HK-2 (cell line): Measurements from ENCODE around the gene SYNDIG1.
"Not testable (repeated sequence)": the region's sequence is repeated elsewhere in the genome, so short reads cannot be mapped to it uniquely, and the experiment has no call there.

Experiments used
- DNase-seq: peaks from one replicate; pipeline ENCODE4 v3.0.0-alpha.2; 2018; ENCODE audit not compliant: unreplicated experiment

SYNDIG1 gene

DNA sequence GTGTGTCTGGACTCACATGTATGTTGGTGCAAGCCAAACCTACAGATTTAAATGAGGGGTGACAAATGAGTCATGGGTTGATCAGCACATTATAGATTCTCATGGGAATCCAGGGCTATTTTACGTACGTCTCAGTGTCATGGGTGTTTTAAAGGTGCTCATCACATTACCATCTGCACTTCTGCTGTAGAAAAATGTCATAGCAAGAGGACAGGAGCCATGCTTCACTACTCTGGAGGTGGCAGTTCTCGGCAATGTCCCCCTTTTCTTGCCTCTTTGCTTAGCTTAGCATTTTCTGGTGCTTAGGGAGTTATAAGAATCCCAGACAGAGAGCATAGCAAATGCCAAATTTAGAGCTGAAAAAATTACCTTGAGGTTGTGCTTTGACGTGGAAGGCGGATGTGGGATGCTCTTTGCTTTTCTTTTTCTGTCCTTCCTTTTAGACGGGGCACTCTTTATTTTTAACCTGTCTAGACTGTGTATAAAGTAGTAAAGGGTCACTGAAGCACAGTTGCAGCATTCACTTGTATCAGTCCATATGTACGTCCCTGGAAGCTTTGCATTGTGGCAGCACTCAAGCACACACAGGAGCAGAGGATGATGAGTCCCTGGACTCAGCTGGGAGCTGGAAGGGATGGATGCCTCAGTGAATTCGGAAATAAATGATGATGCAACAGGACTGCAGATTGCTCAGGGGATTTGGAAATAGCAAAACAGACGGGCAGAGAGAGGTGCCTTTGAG is 139.7 kb downstream of the SYNDIG1 start:
- DNase-seq, result no peak

DNA sequence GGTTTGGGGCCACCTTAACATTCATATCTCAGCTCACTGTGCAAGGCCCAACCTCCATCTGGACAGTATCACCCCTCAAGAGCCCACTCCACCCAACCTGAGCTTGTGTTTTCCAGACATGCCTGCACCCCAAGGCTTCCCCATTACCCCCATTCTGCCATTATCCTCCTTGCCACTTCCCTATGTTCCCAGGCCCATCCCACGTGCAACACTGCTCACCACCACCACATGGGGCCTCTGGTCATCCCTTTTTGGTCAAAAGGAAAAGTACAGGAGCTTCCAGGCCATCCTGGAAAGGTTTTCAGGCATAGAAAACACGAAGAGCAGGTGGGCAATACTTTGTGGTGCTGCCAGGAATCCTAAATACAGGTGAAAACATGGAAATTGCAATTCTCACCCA is 140.3 kb downstream of the SYNDIG1 start:
- DNase-seq, result no peak

DNA sequence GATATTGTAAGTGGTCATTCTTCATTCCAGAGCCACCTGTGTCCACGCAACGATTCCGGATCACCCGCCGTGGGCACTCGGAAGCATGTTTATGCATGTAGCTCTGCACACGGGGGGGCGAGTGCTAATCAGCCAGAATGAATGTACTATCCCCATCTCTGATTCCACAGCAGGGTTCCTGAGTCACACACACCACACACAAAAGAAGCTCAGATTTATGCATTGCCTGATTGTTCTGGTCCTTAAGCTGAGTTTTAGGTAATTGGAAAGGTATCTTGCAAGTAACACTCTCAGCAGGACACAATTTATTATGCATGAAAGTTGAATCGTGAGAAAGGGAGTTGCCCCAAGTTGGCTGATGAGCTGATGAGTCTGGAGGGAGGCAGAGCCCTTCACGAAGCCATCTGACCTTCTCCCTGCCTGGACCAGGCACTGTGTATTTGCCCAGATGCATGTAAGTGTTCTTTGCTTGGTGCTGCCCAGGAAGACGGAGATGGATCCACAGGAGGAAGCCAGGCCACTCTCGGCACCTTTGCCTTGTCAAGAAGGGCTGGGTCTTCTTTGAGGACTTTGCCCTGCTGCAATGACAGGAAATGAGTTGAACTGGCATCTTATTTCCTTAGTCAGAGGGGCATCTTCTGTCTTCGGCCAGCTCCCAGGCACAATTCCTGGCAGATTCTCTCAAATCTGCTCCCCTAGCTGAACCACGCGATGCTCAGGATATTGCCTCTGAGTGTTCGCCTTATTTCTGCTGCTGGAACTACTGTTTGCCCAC is 141.1 kb downstream of the SYNDIG1 start:
- DNase-seq, result no peak

DNA sequence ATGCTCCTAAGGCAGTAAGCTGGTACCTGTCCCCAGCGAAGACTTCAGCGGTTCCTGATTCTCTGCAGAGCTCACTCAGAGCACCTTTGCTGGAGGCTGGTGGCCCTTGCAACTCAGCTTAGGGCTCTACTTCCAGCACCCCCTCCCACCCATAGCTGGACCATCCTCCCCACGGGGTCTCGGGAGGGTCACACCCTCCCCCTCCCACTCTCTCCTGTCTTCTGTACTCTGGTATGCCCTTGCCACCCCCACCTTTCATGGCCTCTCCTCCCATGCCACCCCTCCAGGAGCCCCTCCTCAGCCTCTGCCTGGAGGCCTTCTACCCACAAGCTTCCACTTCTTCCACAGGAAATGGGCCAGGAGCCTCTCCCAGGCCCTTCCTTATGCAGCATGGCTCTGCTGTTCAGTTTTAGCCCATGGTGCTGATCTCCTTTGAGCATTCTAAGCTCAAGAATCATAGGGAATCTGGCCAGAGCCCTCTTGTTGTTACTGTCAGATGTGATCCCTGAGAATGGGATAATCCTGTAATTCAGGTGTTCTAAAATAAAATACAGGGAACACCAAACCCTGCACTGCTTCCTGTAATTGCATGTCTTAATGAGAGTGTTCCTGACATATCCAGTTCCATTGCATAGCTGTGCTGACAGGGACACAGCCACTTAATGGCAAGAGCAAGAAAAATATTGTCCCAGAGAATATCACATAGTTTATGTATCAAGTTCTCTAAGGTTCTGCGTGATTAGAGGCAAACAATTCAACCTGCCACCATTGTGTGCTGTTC is 142.1 kb downstream of the SYNDIG1 start:
- DNase-seq, result no peak

DNA sequence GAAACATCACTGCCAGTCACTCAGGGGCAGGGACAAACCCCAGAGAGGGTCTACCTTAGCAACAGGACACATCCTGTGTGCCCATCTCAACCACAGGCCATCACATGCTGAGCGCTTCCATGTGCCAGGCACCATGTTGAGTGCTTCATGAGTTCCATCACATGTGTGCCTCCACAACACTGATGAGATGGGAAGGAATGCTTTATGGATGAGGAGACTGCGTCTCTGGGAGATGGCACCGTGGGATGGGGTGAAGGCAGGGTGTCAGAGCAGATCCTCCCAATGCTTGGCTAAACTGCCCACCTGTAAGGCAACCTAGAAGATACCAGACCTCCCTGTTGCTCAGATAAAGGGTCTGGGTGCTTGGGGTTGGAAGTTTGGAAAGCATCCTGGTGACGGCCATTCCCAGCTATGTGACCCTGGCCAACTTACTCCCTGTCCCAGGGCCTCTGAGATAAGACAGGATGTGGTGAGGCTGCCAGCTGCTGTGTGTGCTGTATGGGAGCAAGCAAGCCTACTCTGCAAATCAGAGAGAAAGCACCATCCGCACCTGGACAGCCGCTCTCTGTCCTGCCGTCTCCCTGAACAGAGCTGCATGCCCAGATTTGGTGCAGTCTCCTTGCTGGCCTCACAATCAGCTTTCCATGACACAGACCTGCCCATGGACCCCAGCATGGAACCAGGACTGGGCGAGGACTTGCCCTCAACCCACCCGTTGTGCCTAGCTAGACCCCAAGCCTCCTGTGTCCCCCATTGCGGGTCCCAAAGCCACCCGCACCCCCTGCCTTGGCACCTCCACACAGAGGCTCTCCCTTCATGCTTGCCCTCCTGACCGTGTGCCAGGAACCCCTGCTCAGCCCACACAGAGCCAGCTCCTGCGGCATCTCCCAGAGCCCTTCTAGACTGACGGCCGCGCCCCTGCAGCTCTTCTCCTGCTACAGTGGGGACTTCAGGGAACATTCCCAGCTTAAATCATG is 143.7 kb downstream of the SYNDIG1 start:
- DNase-seq, result no peak

DNA sequence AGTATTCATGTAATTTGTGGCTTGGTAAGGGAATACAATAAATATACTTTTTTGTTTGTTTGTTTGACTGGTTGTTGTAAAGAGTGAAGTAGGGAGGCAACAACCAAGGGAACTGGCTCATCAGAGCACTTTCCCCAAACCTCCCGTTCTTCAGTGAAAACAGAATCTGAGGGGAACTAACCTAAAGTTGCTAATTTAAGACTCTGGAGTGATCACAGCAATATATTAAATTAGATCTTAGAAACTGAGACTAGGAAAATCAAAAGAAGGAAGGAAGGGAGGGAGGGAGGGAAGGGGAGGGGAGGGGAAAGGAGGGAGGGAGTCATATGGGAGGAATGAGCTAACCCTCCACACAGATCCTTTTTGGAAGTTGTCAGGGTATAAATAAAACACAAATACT is 144.9 kb downstream of the SYNDIG1 start:
- DNase-seq, result no peak

DNA sequence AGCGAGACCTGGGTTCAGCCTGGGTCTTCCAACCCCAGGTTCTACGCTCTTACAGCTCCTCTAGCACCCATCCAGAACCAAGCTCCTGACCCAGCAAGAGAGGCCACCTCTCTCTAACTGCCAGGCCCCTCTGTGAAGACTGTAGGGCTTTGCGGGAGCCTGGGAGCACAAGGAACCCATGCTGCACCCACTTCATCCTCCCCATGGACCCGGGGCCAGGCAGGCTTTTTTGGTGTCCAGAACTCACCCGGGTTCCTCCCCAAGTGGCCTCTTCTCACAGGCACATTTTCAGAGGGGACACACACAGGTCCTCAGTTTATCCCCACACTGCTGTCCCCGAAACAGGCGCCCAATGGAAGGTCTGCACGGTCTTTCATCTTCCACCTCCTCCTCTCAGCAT is 145.9 kb downstream of the SYNDIG1 start:
- DNase-seq, result no peak

DNA sequence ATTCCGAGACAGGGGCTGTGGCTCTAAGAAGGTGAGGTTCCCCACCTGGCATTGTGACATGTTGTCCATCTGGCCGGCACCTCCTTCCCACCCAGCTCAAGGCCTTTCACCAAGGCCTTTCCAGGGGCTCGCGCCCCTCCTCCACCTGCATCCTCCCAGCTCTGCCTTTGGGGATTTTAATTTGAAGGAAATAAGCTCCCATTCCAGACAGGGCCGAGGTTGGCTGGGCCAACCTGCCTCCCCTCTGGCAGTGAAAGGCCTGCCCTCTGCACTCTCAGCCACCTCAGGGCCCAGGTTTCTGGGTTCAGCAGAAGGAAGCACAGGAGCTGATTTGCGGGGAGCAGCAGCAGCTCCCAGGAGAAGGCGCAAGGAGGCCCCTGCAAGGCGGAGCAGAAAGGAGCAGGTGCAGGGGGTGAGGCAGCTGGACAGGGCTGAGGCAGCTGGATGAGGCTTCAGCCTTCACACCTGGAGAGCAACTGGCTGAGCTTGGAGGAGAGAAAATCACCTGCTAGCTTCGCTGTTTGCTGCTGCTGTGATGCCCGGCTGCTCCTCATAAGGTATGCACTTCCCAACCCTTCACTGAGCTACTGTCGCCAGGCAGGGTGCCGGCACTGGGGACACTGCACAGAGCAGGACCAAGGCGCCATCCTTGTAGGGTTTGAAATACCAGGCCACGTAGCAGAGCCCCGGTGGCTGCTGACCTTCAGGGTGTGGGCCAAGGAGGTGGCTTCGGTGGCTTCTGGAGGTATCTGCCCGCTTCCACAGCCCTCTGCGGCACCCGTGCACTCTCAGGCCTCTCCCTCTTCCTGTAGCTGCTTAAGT is 147.0 kb downstream of the SYNDIG1 start:
- no peak for DNase-seq

DNA sequence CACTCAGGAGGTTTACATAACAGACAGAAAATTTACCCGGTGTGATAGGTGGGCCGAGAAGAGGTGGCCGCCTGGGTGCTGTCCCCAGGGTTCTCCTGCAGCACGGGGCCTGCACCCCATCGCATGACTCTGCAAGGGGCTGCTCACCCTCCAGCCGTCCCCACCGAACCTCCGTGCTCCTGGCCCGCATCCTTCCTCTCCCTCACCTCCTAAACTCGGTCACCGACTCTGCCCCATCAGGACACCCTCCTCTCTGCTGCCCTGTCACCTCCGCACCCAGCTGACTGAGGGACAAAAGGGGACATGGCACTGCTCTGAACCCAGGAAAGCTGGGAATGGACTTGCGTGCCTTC is 147.6 kb downstream of the SYNDIG1 start:
- DNase-seq, result no peak

DNA sequence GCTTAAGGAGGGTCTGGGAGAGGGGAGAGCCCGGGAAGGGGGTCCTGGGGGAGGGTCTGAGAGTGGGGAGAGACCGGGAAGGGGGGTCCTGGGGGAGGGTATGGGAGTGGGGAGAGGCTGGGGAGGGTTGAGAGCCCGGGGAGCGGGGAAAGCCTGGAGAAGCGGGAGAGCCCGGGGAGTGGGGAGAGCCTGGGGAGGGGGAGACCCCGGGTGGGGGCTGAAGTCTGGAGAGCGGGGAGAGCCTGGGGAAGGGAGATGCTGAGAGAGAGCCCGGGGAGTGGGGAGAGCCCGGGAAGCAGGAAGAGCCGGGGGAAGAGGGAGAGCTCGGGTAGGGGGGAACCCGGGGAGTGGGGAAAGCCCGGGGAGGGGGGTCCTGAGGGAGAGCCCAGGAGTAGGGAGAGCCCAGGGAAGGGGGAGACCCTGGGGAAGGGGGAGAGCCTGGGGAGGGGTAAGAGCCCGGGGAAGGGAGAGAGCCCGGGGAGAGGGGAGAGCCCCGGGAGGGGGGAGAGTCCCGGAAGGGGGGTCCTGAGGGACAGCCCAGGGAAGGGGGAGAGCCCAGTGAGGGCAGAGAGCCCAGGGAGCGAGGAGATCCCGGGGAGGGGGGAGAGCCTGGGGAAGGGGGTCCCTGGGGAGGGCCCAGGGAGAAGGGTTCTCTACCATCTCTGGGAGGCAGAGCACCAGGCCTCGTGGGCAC is 148.5 kb downstream of the SYNDIG1 start:
- DNase-seq, result no peak

DNA sequence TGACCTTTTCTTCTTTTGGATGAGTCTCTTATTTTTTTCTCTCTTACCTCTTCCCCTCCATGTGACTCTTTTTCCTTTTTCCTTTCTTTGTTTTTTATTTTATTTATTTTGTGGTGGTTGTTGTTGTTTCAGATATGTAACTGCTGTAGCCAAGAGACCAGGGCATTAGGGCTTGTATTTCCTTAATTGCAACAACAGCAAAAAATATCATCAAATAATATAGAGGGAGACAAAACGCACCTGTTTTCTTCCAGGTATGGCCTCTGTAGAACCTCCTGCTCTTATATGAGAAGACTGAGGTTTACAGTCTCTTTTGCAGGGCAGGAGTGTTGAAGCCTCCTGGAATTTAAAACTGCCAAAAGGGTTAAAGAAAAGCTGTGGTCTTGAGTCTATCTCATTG is 149.3 kb downstream of the SYNDIG1 start:
- DNase-seq, result no peak

DNA sequence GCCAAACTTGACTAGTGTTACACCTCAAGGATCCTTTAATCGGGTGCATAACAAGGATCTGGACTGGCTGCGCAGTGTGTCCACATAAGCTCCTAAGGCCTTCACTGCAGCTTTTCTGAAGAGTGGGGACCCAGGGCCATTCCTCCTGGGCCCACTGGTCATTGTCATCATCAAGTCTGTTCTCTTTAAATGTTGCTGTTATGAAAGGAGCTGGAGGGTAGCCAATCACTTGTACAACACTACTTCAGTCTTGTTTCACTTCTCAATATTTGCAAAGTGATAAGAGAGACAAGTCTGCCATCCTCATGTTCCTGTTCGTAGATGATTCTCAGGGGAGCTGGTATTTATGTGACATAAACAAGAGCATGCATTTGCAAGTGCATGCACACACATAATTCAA is 149.8 kb downstream of the SYNDIG1 start:
- DNase-seq, result no peak

DNA sequence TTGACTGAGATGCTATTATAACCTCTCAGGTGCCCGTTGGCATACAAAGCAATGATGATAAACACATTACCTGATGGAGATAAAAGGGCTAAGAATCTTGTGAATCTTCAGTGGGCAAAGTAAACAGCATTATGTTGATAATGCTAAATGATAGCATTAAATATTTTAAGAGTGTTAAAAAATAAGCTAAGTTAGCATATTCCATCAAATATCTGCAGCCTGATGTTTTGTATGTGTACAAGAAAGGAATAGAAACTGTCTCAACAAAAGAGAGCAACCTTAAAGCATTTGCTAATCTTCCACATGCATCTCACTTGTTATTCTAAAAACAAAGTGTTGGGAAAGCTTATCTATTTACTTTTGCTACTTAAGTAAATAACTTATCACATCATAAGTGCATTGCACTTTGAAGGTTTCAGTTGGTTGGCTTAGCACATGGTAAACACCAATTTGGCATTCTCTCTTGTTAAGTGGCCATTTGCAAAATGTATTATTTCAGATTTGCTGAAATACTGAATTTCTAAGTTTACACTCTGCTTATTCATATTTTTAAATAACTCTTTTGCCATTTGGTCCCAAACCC is 151.6 kb downstream of the SYNDIG1 start:
- DNase-seq, result no peak

DNA sequence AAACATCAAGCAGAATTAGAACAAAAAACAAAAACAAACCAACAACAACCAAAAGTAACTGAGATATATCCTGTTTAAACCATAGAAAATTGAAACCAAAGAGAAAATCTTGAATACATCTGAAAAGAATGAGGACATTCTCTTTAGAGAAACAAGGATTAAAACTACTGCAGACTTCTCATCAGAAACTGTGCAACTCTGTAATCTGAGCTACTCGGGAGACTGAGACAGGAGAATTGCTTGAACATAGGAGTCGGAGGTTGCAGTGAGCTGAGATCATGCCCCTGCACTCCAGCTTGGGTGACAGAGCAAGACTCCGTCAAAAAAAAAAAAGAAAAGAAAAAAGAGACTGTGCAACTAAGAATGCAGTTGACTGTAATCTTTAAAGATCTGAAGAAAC is 153.4 kb downstream of the SYNDIG1 start:
- no peak for DNase-seq

DNA sequence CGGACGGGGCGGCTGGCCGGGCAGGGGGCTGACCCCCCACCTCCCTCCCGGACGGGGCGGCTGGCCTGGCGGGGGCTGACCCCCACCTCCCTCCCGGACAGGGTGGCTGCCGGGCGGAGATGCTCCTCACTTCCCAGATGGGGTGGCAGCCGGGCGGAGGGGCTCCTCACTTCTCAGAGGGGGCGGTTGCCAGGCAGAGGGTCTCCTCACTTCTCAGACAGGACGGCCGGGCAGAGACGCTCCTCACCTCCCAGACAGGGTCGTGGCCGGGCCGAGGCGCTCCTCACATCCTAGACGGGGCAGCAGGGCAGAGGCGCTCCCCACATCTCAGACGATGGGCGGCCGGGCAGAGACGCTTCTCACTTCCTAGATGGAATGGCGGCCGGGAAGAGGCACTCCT is 156.7 kb downstream of the SYNDIG1 start:
- DNase-seq, result not testable (repeated sequence)

DNA sequence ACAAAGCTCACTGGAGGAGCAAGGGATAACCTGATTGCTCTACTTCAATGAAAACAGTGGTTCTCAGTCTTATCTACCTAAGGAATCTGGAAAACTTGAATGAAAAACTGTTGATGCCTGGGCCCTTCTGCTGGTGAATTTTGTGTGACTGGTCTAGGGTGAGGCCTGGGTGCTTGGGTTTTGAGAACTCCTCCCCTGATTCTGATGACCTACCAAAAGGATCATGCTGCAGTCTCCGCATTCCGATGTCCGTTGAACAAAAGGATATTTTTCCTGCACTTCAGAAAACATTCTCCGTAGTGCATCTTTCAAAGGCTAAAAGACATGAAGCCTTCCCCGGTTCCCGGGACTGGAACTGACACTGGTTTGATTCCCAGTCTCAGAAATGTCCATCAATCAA is 157.9 kb downstream of the SYNDIG1 start:
- DNase-seq, result no peak

DNA sequence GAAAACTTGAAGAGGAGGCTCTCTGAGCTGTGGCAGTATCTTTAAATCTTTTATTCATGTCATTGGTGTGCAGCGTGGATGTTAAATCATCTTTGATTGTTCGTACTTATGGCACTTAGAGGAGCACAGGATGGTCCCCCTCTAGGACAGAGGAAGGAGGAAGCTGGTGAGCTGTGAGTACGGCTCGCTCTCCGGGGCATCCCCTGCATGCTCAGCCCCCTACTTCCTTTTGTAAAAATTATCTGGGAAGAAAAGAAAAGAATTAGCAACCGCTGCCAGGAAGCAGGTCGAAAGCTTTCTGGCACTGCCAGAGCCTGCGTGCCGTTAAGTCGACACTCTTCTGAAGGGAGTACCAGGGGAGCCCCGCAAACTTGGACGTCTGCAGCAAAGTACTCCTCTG is 158.5 kb downstream of the SYNDIG1 start:
- DNase-seq, result no peak

DNA sequence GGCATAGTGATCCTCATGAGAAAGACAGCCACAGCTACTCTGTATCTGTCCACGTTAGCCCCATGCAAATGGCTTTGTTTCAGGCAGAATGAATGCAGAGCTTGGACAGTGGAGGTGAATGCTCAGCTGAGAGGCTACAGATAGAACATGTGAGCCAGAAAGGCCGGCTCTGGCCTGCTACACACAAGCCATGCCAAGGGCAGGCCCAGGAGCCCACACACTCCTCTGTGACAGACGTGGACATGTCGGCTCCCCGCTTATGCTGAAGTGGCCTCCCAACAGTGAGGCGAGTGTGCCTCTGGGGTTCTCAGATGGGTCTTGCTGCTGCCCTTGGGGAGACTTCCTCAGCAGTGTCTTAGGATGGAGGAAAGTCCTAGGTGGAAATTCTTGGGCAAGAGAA is 159.6 kb downstream of the SYNDIG1 start:
- no peak for DNase-seq

DNA sequence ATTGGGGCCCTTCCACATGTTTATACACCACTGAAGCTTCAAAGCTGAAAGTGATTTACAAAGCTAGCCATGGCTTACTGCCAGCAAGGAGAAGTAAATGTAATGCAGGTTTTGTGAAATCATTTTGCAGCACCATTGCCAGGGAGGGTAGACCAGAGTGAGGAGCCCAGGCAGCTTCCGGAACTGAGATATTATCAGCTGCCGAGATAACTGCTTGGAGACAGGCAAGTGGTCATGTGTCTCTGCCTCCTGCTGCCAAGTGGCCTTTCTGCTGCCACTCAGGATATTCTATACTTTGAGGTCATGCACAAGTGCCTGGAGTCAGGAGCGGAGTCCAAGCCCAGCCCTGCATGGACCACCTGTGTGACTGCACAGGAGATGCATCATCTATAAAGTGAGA is 160.2 kb downstream of the SYNDIG1 start:
- no peak for DNase-seq
